Measurements from ENCODE around the gene VTI1A. TPM values are rescaled to one million over a fixed set of nuclear protein-coding genes. Genes with fewer than 3 reads are reported as not detected.
A peak's percentile ranks its signal among the peaks of the same experiment; 100 is the strongest.

Gene VTI1A
- total RNA-seq, 1 donor from 2014 or later = 34.2 TPM

GRCh38 chr10:112778579-112778978, 331.6 kb downstream of the VTI1A start:
- no peak for DNase-seq (ENCODE audit: low read depth, low spot score)
- H3K27me3 Mint-ChIP-seq (ENCODE audit: low read depth) = no peaks in the 10 kb centered on the region
- H3K4me3 Mint-ChIP-seq = no peak overlapping the region
- H3K9me3 Mint-ChIP-seq = no peaks in the 10 kb centered on the region
- no peak overlapping the region for H3K27ac Mint-ChIP-seq (ENCODE audit: unreplicated experiment)
- no peak for TF ChIP-seq CTCF (conservative IDR thresholded peaks at IDR 0.05)
- no peaks in the 10 kb centered on the region for H3K36me3 Mint-ChIP-seq (ENCODE audit: low read depth)
- peaks cover 52% of the 10 kb centered on the region for H3K4me1 Mint-ChIP-seq

GRCh38 chr10:112779025-112779770, 332.2 kb downstream of the VTI1A start:
- H3K4me1 Mint-ChIP-seq = peaks cover 52% of the 10 kb centered on the region
- no peaks in the 10 kb centered on the region for H3K36me3 Mint-ChIP-seq (ENCODE audit: low read depth)
- H3K4me3 Mint-ChIP-seq = no peak overlapping the region
- H3K27me3 Mint-ChIP-seq (ENCODE audit: low read depth) = no peaks in the 10 kb centered on the region
- no peak for DNase-seq (ENCODE audit: low read depth, low spot score)
- no peak overlapping the region for H3K27ac Mint-ChIP-seq (ENCODE audit: unreplicated experiment)
- TF ChIP-seq CTCF (conservative IDR thresholded peaks at IDR 0.05) = no peak
- H3K9me3 Mint-ChIP-seq = no peaks in the 10 kb centered on the region

GRCh38 chr10:112782200-112782907, 335.3 kb downstream of the VTI1A start:
- Mint-ChIP-seq H3K4me1 (peaks cover 45% of the 10 kb centered on the region), H3K36me3 (ENCODE audit: low read depth) (no peaks in the 10 kb centered on the region), H3K27ac (ENCODE audit: unreplicated experiment) (no peak overlapping the region), H3K4me3 (no peak overlapping the region), H3K9me3 (peaks cover 1% of the 10 kb centered on the region), H3K27me3 (ENCODE audit: low read depth) (no peaks in the 10 kb centered on the region)
- DNase-seq (ENCODE audit: low read depth, low spot score) = no peak
- no peak for TF ChIP-seq CTCF (conservative IDR thresholded peaks at IDR 0.05)

- H3K27me3 Mint-ChIP-seq (ENCODE audit: low read depth) = no peaks in the 10 kb centered on the region
- TF ChIP-seq CTCF (conservative IDR thresholded peaks at IDR 0.05) = no peak
- H3K4me3 Mint-ChIP-seq = no peak overlapping the region
- peaks cover 2% of the 10 kb centered on the region for H3K36me3 Mint-ChIP-seq (ENCODE audit: low read depth)
- peaks cover 43% of the 10 kb centered on the region for H3K4me1 Mint-ChIP-seq
- peak overlapping the region; percentile 83 for H3K27ac Mint-ChIP-seq (ENCODE audit: unreplicated experiment)
- DNase-seq (ENCODE audit: low read depth, low spot score) = no peak
- peaks cover 4% of the 10 kb centered on the region for H3K9me3 Mint-ChIP-seq
Measured at GRCh38 chr10:112783351-112784021, 336.5 kb downstream of the VTI1A start.

- Mint-ChIP-seq H3K36me3 (ENCODE audit: low read depth) (peaks cover 2% of the 10 kb centered on the region), H3K4me3 (no peak overlapping the region), H3K9me3 (peaks cover 4% of the 10 kb centered on the region), H3K27ac (ENCODE audit: unreplicated experiment) (peak overlapping the region; percentile 83), H3K4me1 (peaks cover 43% of the 10 kb centered on the region), H3K27me3 (ENCODE audit: low read depth) (no peaks in the 10 kb centered on the region)
- no peak for TF ChIP-seq CTCF (conservative IDR thresholded peaks at IDR 0.05)
- no peak for DNase-seq (ENCODE audit: low read depth, low spot score)
Measured at GRCh38 chr10:112784022-112784461, 337.0 kb downstream of the VTI1A start.

Data from neural crest cell (in vitro differentiated cells).